ENCODE data around the gene PUDP. TPM values are rescaled to one million over a fixed set of nuclear protein-coding genes. Genes with fewer than 3 reads are reported as not detected.

The PUDP gene
- total RNA-seq, 1 experiment from 2014 or later: 16.1 TPM

DNA sequence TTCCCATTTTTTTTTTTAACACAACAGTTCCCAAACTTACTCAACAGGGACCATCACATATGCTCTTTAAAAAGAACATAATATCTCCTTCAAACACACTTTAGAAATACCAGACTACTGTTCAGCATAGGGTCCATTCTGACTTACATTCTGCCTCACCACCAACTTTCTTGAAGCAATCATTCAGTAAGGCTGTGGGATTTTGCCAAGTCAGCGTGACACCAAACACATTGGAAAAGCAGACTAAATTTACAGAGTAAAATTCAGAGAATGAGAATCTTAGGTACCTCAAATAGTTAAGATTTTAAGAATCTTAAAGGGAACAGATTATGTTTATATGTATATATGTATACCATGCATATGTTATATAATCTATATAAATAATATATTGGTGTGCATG, 7.2 kb upstream of the PUDP start:
- Mint-ChIP-seq H3K4me3 (ENCODE audit: unreplicated experiment) (no peak overlapping the region), H3K4me1 (ENCODE audit: insufficient read depth, unreplicated experiment) (peaks cover 20% of the 10 kb centered on the region), H3K9me3 (ENCODE audit: unreplicated experiment) (no peaks in the 10 kb centered on the region), H3K27me3 (ENCODE audit: insufficient read depth, unreplicated experiment) (peaks cover 18% of the 10 kb centered on the region), H3K27ac (ENCODE audit: low read depth, unreplicated experiment) (no peak overlapping the region), H3K36me3 (ENCODE audit: insufficient read depth, unreplicated experiment) (no peaks in the 10 kb centered on the region)
- DNase-seq (ENCODE audit: unreplicated experiment): no peak
- ChIA-PET POLR2A (no interaction called here), CTCF (no interaction called here)
- intact Hi-C loops (cut with micrococcal nuclease): loop anchor here (5.0 kb wide), 1 partner anchor 217 kb away; no protein-coding TSS in a partner anchor
- TF ChIP-seq, protein P1, sequence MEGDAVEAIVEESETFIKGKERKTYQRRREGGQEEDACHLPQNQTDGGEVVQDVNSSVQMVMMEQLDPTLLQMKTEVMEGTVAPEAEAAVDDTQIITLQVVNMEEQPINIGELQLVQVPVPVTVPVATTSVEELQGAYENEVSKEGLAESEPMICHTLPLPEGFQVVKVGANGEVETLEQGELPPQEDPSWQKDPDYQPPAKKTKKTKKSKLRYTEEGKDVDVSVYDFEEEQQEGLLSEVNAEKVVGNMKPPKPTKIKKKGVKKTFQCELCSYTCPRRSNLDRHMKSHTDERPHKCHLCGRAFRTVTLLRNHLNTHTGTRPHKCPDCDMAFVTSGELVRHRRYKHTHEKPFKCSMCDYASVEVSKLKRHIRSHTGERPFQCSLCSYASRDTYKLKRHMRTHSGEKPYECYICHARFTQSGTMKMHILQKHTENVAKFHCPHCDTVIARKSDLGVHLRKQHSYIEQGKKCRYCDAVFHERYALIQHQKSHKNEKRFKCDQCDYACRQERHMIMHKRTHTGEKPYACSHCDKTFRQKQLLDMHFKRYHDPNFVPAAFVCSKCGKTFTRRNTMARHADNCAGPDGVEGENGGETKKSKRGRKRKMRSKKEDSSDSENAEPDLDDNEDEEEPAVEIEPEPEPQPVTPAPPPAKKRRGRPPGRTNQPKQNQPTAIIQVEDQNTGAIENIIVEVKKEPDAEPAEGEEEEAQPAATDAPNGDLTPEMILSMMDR (IDR thresholded peaks at IDR 0.05; ENCODE audit: unreplicated experiment): no peak
- BruUV-seq (replicated peaks): no TSS peak

GRCh38 chrX:7154041-7154597, 6.2 kb upstream of the PUDP start:
- Mint-ChIP-seq H3K4me3 (ENCODE audit: unreplicated experiment) (no peak overlapping the region), H3K4me1 (ENCODE audit: insufficient read depth, unreplicated experiment) (peaks cover 10% of the 10 kb centered on the region), H3K27ac (ENCODE audit: low read depth, unreplicated experiment) (no peak overlapping the region), H3K9me3 (ENCODE audit: unreplicated experiment) (no peaks in the 10 kb centered on the region), H3K27me3 (ENCODE audit: insufficient read depth, unreplicated experiment) (peaks cover 18% of the 10 kb centered on the region), H3K36me3 (ENCODE audit: insufficient read depth, unreplicated experiment) (no peaks in the 10 kb centered on the region)
- ChIA-PET POLR2A (no interaction called here), CTCF (no interaction called here)
- BruUV-seq (replicated peaks): no TSS peak
- no peak for DNase-seq (ENCODE audit: unreplicated experiment)
- intact Hi-C loops (cut with micrococcal nuclease): no loop called here
- TF ChIP-seq, protein P1 (IDR thresholded peaks at IDR 0.05; ENCODE audit: unreplicated experiment): no peak

DNA sequence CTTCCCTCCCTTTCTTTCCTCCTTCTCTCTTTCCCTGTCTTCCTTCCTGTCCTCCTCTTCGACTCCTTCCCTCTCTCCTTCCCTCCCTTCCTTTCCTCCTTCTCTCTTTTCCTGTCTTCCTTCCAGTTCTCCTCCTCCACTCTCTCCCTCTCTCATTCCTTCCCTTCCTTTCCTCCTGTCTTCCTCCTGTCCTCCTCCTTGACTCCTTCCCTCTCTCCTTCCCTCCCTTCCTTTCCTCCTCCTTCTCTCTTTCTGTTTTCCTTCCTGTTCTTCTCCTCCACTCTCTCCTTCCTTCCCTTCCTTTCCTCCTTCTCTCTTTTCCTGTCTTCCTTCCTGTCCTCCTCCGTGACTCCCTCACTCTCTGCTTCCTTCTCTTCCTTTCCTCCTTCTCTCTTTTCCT, 5.3 kb upstream of the PUDP start:
- Mint-ChIP-seq H3K9me3 (ENCODE audit: unreplicated experiment) (no peaks in the 10 kb centered on the region), H3K4me3 (ENCODE audit: unreplicated experiment) (no peak overlapping the region), H3K4me1 (ENCODE audit: insufficient read depth, unreplicated experiment) (peaks cover 6% of the 10 kb centered on the region), H3K27me3 (ENCODE audit: insufficient read depth, unreplicated experiment) (peaks cover 18% of the 10 kb centered on the region), H3K36me3 (ENCODE audit: insufficient read depth, unreplicated experiment) (peaks cover 5% of the 10 kb centered on the region), H3K27ac (ENCODE audit: low read depth, unreplicated experiment) (no peak overlapping the region)
- CTCF ChIA-PET: no interaction called here
- no TSS peak for BruUV-seq (replicated peaks)
- intact Hi-C loops (cut with micrococcal nuclease): no loop called here
- POLR2A ChIA-PET: no interaction called here
- TF ChIP-seq, protein P1 (IDR thresholded peaks at IDR 0.05; ENCODE audit: unreplicated experiment): no peak
- DNase-seq (ENCODE audit: unreplicated experiment): no peak

DNA sequence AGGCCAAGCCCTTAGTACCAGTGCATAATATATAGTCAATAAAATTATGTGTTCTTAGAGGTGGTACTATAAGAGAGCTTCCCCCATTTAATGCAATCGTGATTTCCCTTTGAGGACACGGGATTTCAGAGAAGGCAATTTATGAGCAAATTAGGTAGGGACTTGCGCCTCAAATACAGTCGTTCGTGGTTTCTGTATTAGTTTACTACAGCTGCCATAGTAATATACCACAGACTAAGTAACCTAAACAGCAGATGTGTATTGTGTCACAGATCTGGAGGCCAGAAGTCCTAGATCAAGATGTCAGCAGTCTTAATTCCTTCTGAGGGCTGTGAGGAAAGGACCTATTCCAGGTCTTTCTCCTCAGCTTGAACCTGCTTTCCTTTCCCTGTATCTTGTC, 1.5 kb upstream of the PUDP start:
- Mint-ChIP-seq H3K9me3 (ENCODE audit: unreplicated experiment) (no peaks in the 10 kb centered on the region), H3K27ac (ENCODE audit: low read depth, unreplicated experiment) (no peak overlapping the region), H3K4me1 (ENCODE audit: insufficient read depth, unreplicated experiment) (peaks cover 19% of the 10 kb centered on the region), H3K36me3 (ENCODE audit: insufficient read depth, unreplicated experiment) (peaks cover 12% of the 10 kb centered on the region), H3K4me3 (ENCODE audit: unreplicated experiment) (no peak overlapping the region), H3K27me3 (ENCODE audit: insufficient read depth, unreplicated experiment) (peaks cover 18% of the 10 kb centered on the region)
- BruUV-seq (replicated peaks): no TSS peak
- ChIA-PET CTCF (interaction anchor here (0.7 to 8.3 kb wide), 2 partner anchors 16 to 171 kb away, joined by 3 to 49 read pairs; no protein-coding TSS in a partner anchor), POLR2A (interaction anchor here (0.5 kb wide), 1 partner anchor 53 kb away, joined by 3 read pairs; no protein-coding TSS in a partner anchor)
- TF ChIP-seq, protein P1 (IDR thresholded peaks at IDR 0.05; ENCODE audit: unreplicated experiment): no peak
- intact Hi-C loops (cut with micrococcal nuclease): loop anchor here (5.0 kb wide), 2 partner anchors 298 to 778 kb away; partner anchors contain the start of gene PNPLA4
- DNase-seq (ENCODE audit: unreplicated experiment): no peak

Data from MCF 10A (cell line).